Neural crest cell (in vitro differentiated cells): ENCODE results near the gene LRR1. TPM values are rescaled to one million over a fixed set of nuclear protein-coding genes. Genes with fewer than 3 reads are reported as not detected.

Experiments
- DNase-seq: peaks from one replicate; pipeline ENCODE4 v3.0.0; 2021; ENCODE audit warnings: low read depth, mixed read lengths, low spot score
- H3K27ac Mint-ChIP-seq: one replicate; pipeline ENCODE4 v1.8.0; 2021; ENCODE audit warnings: mild to moderate bottlenecking, mixed read lengths; ENCODE audit not compliant: unreplicated experiment
- H3K27me3 Mint-ChIP-seq: 2 replicates; pipeline ENCODE4 v1.8.0; 2021; ENCODE audit warnings: low read depth, mild to moderate bottlenecking, mixed read lengths
- H3K36me3 Mint-ChIP-seq: 2 replicates; pipeline ENCODE4 v1.8.0; 2021; ENCODE audit warnings: low read depth, mild to moderate bottlenecking, mixed read lengths
- H3K4me1 Mint-ChIP-seq: 2 replicates; pipeline ENCODE4 v1.8.0; 2021; ENCODE audit warnings: mixed read lengths
- H3K4me3 Mint-ChIP-seq: one replicate; pipeline ENCODE4 v1.8.0; 2021; ENCODE audit warnings: mild to moderate bottlenecking, mixed read lengths
- H3K9me3 Mint-ChIP-seq: 2 replicates; pipeline ENCODE4 v1.8.0; 2021; ENCODE audit warnings: mixed read lengths
- CTCF ChIP-seq: fragments of 200-600 bp; sonication (generic); conservative IDR thresholded peaks from 2 replicates; pipeline ENCODE4 v1.5.0; 2021; ENCODE audit warnings: antibody characterized with exemption, mild to moderate bottlenecking
- total RNA-seq: library from RNA; stranded (reverse); gene quantifications from 2 replicates; pipeline ENCODE4 v1.2.1, GENCODE V29; 2021

Gene LRR1
- total RNA-seq, 1 donor from 2014 or later: 42.9 TPM

GRCh38 chr14:49634547-49635334 lies 36.0 kb downstream of the LRR1 start, which contains the start of gene DNAAF2:
TSS of gene DNAAF2 (minus strand) at chr14:49635244. CDS start at chr14:49635149, 95 bp downstream.
- Mint-ChIP-seq H3K36me3 (peaks cover 15% of the 10 kb centered on the region), H3K27me3 (no peaks in the 10 kb centered on the region), H3K4me3 (peak within 1 kb of the TSS; percentile 98), H3K4me1 (peaks cover 41% of the 10 kb centered on the region), H3K9me3 (no peaks in the 10 kb centered on the region), H3K27ac (peak within 1 kb of the TSS; percentile 98)
- no peak for TF ChIP-seq CTCF
- DNase-seq: peak; percentile 48

GRCh38 chr14:49636866-49637265 lies 38.1 kb downstream of the LRR1 start:
- Mint-ChIP-seq H3K36me3 (peaks cover 18% of the 10 kb centered on the region), H3K27ac (no peak overlapping the region), H3K4me1 (peaks cover 29% of the 10 kb centered on the region), H3K4me3 (peak overlapping the region; percentile 73), H3K9me3 (no peaks in the 10 kb centered on the region), H3K27me3 (no peaks in the 10 kb centered on the region)
- no peak for TF ChIP-seq CTCF
- no peak for DNase-seq

GRCh38 chr14:49637534-49638078 lies 38.9 kb downstream of the LRR1 start:
- no peak for TF ChIP-seq CTCF
- H3K36me3 Mint-ChIP-seq: peaks cover 18% of the 10 kb centered on the region
- H3K27me3 Mint-ChIP-seq: no peaks in the 10 kb centered on the region
- DNase-seq: no peak
- H3K9me3 Mint-ChIP-seq: no peaks in the 10 kb centered on the region
- no peak overlapping the region for H3K27ac Mint-ChIP-seq
- H3K4me3 Mint-ChIP-seq: peak overlapping the region; percentile 73
- peaks cover 28% of the 10 kb centered on the region for H3K4me1 Mint-ChIP-seq

GRCh38 chr14:49640540-49641417 lies 42.0 kb downstream of the LRR1 start:
- peaks cover 23% of the 10 kb centered on the region for H3K4me1 Mint-ChIP-seq
- TF ChIP-seq CTCF: no peak
- peaks cover 15% of the 10 kb centered on the region for H3K36me3 Mint-ChIP-seq
- no peak for DNase-seq
- no peaks in the 10 kb centered on the region for H3K27me3 Mint-ChIP-seq
- H3K27ac Mint-ChIP-seq: no peak overlapping the region
- H3K9me3 Mint-ChIP-seq: no peaks in the 10 kb centered on the region
- peak overlapping the region; percentile 13 for H3K4me3 Mint-ChIP-seq

GRCh38 chr14:49641697-49642129 lies 43.0 kb downstream of the LRR1 start:
- DNase-seq: no peak
- Mint-ChIP-seq H3K9me3 (no peaks in the 10 kb centered on the region), H3K4me3 (no peak overlapping the region), H3K27me3 (no peaks in the 10 kb centered on the region), H3K36me3 (peaks cover 15% of the 10 kb centered on the region), H3K27ac (no peak overlapping the region), H3K4me1 (peaks cover 20% of the 10 kb centered on the region)
- no peak for TF ChIP-seq CTCF
